Left lobe of liver (tissue), 2 donors: ENCODE measurements around the gene ARAP3. TPM values are rescaled to one million over a fixed set of nuclear protein-coding genes. Genes with fewer than 3 reads are reported as not detected.

Source experiments
- ATAC-seq: fragments of 200-7000 bp; cut with Tn5 transposase; one replicate; pipeline ENCODE4 v1.9.1; 2020; ENCODE audit warnings: mild to moderate bottlenecking, moderate library complexity
- DNase-seq: peaks from one replicate; pipeline ENCODE4 v3.0.0-alpha.2; 2020; ENCODE audit warnings: low spot score
- total RNA-seq: library from RNA; stranded (reverse); gene quantifications from one replicate; pipeline ENCODE4 v1.2.1, GENCODE V29; 2021
- donor health status: DM: no; HTN: no; CAD: no; lungs with moderate emphysema.
- donor health status: DM: no; HTN: yes; CAD: no.

The ARAP3 gene
- total RNA-seq, 1 donor from 2014 or later: 3.3 TPM

DNA sequence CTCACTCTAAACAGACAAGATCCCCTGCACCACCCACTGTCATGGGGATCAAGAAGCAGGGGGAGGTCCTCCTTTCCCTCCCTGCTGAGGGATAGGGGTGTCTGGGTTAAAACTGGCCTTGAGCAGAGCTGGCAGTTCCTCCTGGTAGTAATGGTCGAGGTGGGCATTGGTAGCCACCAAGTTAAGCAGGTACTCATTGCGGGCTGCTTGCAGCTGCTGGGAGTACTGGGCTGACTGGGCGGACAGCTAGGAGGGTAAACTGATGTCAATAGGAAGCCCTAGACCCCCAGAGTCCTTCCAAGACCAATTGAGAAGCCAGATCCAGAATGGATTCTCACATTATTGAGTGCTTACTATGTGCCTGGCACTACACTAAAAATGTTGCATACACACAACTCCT, 34.2 kb downstream of the ARAP3 start:
- ATAC-seq: no peak
- DNase-seq: no peak

DNA sequence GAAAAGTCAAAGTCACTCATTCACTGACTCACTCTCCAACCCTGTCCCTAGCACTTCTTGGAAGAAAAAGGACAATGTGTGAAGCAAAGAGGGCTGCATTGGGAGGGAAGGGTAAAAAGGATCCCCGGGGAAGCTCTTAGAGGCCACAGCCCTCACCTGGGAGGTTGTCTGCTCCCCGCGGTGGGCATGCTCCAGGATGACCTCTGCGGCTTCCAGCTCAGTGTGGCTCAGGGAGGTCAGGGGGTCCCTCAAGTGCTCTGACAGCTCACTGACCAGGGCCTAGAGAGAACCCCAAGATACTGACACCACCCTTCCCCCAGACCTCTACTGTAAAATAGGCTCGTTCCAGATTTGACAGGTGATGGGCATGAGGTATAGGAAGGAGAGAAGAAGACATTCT, 34.8 kb downstream of the ARAP3 start:
- ATAC-seq (no peak), DNase-seq (no peak)

DNA sequence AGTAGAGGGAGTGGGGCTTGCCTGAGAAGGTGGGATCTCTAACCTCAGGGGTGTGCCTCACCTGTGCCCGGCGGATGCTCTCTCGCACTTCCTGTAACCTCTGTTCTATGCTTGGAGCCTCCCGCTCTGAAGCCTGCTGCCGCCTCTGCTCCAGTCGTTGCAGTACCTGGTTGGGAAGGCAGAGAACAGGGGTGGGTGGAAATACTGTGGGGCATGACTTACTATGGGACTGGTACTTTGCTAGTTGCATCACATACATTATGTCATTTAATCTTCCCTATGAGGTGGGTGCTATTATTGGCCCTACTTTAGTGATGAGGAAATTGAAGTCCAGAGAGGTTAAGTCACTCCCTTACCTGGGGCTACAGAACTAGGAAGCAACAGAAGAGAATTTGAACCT, 36.0 kb downstream of the ARAP3 start:
- DNase-seq (no peak), ATAC-seq (no peak)

DNA sequence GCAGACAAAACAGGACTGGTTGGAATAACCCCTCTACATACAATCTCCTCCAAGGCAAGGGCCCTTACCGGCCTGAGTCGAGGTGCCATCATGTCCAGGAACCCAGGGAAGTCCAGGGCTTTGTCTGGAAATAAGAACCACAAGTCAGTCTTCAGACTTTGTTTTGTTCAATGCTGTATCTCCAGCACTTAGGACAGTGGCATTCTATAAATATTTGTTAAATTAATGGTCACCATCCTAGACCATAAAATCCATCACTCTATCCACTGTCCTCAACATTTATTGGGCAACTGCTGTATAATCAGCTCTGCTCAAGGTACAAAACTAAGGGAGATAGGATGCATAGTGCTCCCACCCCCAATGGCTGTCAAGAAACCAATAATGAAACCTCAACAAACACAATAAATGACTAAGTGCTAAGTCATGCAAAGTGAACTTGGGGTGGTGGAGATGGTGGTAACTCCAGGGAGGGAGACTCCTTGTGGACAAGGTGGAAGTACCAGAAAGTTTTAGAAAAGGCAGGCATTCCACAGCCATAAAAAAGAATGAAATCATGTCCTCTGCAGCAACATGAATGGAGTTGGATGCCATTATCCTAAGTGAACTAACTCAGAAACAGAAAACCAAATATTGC, 40.3 kb downstream of the ARAP3 start:
- no peak for ATAC-seq
- no peak for DNase-seq

DNA sequence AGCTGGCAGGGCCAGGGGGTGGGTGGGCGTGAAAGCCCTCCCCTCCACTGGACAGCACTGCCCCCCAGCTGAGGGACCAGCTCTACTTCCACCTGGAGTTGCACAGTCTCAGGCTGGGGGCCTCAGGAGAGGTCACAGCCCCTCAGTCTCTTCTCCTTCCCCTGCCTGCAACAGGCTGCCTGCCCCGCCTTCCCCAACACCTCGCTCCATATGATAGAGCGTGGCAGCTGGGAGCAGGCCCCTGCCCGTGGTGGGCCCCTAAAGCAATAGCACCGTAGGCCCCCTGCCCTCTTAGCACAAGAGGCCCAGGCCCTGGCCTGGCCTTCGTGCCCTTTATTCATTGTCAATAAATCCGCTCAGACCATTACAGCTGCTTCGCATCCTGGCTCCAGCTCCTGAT, 41.3 kb downstream of the ARAP3 start:
- ATAC-seq (no peak), DNase-seq (no peak)

DNA sequence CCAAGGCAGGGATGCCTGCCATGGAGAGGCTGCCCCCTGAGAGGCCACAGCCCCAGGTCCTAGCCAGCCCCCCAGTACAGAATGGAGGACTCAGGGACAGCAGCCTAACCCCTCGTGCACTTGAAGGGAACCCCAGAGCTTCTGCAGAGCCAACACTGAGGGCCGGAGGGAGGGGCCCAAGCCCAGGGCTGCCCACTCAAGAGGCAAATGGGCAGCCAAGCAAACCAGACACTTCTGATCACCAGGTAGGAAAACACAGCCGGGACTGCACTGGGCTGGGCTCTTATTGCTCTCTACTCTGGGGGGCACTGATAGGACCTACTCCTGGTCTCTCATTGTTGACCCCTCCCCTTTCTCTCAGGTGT, 42.0 kb downstream of the ARAP3 start:
- no peak for DNase-seq
- no peak for ATAC-seq

DNA sequence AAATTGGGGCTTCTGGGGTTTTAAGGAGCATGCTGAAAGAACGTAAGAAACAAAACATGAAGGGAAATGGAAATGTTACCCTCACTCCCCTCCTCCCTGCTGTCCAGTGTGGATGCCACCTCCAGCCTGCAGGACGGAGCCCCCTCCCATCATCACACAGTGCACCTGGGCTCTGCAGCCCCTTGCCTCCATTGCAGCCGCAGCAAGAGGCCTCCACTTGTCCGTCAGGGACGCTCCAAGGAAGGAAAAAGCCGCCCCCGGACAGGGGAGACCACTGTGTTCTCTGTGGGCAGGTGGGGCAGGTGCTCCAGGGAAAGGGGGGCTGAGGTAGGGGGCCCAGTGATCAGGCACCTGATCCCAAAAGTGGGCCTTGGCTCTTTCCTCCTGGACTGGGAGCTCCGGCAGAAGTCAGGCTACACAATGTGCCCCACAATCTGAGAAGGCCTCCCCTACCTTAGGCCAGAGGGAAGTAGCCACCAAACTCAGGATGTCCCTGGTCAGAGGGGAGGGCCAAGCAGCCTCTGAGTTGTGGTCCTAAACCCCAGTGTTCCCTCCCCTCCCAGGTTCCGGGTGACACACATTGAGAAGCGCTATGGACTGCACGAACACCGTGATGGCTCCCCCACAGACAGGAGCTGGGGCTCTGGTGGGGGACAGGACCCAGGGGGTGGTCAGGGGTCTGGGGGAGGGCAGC, 42.5 kb downstream of the ARAP3 start:
- DNase-seq (no peak), ATAC-seq (no peak)

DNA sequence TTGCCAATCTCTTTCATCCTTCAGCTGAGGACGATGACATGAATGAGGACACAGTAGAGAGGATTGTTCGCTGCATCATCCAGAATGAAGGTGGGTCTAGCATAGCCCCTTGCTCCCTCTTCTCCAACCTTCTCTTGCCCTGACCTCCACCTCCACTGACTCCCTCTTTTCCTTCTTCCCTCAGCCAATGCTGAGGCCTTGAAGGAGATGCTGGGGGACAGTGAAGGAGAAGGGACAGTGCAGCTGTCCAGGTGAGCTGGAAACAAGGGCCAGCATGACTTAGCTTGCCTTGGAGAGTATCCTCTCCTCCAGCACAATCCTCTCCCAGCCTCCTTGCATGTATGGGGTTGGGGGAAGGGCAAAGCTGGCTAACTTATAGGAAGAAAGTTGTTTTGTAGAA, 43.3 kb downstream of the ARAP3 start:
- no peak for ATAC-seq
- DNase-seq: no peak

DNA sequence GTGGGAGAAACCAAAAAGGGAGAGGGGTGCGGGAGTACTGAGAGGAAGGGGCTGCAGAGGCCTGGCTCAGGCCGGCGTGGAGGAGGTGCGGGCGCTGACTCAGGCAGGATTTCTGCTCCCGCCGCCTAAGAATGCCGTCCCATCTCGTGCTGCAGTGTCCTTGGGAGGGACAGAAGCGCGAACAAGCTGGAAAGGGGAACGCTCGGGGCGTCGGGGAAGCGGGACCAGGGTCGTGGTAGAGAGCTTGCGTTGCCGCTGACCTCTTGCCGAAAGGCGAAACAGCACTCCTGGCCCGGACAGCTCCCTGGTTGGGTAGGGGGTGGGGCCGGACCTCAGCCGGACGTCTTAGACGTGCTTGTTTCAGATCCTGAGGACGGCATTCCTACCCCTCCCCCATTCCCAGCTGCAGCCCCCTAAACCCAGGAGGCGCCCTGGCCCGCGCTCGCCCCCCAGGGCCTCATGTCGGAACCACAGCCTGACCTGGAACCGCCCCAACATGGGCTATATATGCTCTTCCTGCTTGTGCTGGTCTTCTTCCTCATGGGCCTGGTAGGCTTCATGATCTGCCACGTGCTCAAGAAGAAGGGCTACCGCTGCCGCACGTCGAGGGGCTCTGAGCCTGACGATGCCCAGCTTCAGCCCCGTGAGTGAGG, 44.1 kb downstream of the ARAP3 start:
- DNase-seq: peak; percentile 57
- ATAC-seq: peak; percentile 34

DNA sequence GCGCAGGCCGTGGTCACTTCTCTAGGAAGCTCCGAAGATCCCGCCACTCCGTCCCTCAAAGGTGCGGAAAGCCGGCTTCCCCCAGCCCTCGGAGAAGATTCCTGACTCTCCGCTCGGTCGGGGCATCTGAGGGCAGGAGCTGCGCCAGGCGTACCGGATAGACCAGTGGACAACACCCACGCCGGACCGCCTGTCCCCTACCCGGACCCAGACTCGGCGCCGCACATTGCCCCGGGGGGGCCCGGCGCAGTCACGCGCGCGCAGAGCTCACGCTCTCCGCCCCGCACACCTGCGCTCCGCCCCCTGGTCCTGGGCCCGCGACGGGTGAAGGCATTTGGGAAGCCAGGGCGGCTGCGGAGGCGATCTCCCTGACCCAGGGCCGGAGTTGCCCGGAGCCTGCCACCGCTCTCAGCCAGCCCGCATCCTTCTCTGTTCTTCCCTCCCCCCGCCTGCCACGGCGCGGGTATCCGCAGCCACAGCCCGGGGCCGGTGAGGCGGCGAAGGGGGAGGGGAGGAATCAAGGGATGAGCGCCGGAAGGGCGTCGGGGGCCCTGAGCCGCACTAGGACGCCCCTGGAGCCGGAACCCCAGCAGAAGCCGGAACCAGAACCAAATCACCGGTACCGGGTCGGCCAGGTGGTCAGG, 44.8 kb downstream of the ARAP3 start:
- ATAC-seq (peak; percentile 47), DNase-seq (no peak)

DNA sequence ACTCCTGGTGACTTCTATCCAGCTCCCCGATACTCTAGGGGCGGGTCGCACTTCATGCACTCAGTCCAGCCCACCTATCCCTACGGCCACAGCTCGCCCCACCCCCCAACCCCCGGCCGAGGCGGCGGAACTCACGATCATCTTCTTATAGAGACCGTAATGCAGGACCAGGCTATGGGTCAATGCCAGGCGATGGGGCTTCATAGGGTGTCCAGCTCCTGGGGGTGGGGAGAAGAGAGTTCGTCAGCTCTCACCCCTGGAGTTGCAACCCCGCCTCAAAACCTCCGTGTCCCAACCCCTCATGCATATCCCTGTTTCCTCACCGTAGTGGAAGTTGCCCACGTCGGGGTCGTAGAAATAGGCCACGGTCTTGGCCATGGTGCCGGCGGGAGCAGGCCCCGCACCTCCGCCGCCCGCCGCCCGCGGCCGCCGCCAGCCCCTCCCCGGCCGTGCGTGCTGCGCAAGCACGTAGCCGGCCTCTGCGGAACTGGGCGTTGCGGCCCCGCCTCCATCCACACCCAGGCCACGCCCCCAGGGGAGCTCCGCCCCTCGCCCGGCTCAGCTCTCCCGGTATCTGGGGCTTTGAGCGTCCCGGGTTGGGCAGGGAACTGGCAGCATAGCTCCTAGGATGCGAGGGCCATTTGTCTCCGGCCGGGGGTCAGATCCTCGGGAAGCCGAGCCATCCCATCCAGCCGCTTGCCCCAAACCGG, 45.5 kb downstream of the ARAP3 start, which contains the start of the genes HDAC3 and RELL2:
TSS of gene HDAC3 (minus strand) at position 437 of the 710 bp plus-strand sequence. CDS start at position 378, 59 bp downstream.
TSS of gene RELL2 (plus strand) at position 585 of the 710 bp plus-strand sequence. CDS start 1,229 bp downstream, outside the sequence.
- ATAC-seq (peak; percentile 96), DNase-seq (peak; percentile 97)

DNA sequence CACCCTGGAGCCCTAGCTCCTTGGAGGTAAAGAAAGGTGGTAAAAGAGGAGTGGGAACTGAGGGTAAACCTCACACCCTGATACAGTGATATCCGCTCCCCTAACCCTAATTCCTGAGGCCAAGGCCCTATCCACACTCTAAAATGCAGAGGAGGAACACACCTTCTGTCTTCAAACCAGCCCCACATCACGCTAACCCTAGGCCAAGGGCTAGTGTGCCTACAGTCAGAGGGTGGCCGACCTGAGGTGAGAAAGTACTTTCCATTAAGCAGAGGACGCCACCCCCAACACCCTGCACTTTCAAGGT, 46.0 kb downstream of the ARAP3 start:
- DNase-seq (no peak), ATAC-seq (peak; percentile 14)

DNA sequence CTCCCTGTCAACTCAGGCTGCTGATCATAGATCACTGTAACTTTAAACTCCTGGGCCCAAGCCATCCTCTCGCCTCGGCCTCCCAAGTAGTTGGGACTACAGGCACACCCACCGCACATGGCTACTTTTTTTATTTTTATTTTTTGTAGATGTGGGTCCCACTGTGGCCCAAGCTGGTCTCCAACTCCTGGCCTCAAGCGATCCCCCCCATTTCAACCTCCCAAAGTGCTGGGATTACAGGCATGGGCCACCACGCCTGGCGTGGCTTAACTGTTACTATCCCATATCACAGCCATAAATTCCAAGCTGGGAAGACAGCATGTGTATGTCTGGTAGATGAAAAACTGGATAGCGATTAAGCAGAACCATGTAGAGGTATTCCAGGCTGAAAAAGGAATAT, 46.4 kb downstream of the ARAP3 start:
- no peak for ATAC-seq
- no peak for DNase-seq

DNA sequence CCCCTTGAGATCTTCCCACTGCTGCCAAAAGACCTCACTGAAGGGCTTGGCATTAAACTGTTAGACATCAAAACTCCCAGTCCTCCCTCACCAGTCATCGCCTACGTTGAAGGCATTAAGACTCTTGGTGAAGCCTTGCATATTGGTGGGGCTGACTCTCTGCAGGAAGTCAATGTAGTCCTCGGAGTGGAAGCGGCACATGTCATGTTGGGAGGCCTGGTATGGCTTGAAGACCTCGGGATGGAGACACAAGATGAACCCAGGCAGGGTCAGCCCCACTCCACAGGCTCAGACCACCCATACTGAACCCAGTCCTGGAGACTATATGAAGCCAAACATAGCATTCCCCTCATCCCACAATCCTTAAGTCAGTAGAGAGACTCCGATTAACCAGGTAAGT, 47.3 kb downstream of the ARAP3 start:
- DNase-seq: no peak
- ATAC-seq: no peak

DNA sequence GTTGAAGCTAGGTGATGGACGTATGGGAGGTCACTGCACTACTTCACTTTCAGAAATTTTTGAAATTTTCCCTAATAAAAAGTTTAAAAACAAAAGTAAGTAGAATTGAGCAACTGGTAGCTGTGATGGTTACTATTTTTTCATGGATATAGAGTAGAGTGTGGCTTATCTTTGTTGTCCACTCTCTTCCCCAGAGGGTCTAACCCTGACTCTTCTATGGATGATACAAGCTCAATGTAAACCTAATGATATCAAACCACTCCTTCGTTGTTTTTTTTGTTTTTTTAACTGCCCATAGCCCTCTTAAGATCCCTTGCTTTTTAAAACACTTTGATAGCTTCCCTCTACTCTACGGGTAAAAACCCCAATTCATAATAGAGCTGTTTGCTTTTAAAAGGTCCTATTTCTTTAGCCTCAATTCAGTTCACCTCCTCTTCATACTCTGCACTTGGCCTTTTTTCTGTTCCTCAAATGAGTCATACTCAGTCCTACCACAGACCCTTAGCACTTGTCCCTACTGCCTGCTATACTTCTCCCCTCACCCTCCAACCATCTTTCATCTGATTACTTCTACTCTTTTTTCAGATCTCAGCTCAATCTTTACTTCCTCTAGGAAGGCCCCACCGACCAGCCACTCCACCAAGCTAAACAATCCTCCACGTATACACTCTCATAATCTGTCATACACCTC, 48.0 kb downstream of the ARAP3 start:
- ATAC-seq (no peak), DNase-seq (no peak)

DNA sequence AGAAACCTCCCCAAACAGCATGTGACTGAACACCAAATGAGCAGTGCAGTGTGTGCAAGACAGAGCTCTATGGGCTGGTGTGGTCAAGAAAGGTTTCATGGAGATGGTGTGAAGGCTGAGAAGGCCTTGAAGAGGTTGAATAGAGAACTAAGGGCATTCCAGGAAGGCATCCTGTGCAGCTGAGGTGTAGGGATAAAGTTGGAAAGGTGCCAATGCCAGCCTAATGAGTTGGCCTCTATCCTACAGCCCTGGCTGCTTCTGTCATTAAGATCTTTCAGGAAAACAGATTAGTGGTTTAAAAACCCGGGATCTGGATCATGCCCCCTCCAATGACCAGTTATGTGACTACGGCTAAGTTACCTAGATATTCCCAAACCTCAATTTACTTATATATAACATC, 49.4 kb downstream of the ARAP3 start:
- ATAC-seq (no peak), DNase-seq (no peak)

DNA sequence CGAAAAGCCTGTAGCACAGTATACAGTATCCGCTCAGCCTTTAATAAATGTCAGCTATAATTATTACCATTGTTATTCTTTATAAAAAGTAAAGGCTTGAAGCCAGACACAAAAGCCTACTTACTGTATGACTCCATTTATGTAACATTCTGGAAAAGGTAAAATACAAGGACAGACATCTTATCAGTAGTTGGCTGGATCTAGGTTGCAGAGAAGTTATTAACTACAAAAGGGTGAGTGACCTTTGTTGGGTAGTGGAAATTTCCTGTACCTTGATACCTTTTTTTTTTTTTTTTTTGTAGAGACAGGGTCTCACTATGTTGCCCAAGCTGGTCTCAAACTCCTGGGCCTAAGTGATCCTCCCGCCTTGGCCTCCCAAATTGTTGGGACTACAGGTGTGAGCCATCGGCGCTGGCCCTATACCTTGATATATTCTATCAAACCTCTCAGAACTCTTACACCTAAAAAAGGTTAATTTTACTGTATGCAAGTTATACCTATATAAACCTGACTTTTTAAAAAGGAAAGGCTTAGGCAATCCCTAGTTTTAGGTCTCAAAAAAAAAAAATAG, 51.4 kb downstream of the ARAP3 start:
- no peak for DNase-seq
- peak; percentile 61 for ATAC-seq

DNA sequence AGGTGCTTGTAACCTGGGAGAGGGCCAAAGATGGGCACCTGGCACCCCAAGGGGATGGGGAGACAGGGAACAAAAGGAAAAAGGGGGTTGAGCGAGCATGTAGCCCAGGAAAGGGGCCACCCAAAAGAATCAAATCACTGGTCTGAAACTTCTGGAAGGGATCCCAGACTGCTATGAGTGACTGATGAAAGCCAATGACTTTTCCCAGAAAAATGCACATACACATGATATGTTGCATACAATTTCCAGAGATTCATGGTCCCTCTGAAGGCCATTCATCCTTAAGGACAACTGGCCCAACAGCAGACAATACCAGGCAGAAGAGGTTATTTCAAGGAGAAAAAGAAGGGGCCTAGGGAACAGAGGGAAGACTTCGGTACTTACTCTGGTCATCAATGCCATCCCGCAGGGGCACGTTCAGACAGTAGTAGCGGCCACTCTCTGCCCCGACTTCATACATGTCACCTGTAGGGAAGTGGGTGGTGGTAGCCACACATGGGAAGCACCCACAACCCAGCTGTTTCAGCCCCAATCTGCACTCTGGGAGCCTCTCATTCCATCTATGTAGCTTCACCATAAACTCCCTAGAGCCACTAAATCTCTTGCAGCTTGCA, 53.7 kb downstream of the ARAP3 start:
- DNase-seq: no peak

DNA sequence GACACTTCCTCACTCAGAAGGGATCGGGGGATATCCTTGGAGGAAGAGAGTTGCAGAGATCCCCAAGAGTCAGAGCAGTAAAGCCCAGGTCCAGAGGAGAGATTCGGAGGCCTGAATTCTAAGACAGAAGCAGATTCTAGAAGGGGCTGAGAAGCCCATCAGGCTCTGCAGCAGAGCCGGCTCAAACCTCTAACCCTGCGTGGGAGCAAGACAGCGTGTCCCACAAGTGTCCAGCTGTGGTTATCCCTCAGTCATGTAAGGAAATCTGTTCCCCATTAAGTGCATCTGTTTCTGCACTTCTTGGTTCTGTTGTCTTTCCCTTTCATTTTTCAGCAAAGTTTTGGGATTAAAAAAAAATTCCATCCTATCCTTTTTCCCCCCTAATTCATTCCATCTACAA, 58.4 kb downstream of the ARAP3 start:
- ATAC-seq (no peak), DNase-seq (no peak)

More for the DNA sequence above, 53.7 kb downstream of the ARAP3 start:
- ATAC-seq: no peak

DNA sequence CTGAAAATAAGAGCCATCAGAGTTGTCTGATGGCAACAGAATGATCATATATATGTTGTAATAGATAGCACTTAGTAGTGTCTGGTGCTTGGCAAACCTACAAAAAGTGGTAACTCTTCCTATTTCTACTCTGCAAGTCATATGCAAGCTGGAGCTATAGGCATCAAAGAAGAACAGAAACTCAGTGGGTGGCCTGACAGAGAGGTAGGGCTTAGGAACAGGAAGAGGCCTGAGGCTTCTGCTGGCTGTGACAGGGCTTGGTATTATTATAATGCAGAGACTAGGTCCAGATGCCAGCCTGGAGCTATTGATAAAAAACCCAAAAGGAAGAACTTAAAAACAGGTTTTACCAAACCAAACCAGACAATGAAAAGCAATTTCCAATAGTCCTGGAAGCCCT, 58.8 kb downstream of the ARAP3 start:
- DNase-seq (no peak), ATAC-seq (no peak)
